Measurements from ENCODE around the gene TMEM135.

GRCh38 chr11:87252869-87253268 lies 215.1 kb downstream of the TMEM135 start:
- TF ChIP-seq CTCF (IDR thresholded peaks at IDR 0.05) (no peak), EZH2 (IDR thresholded peaks at IDR 0.05) (no peak)

All from neural progenitor cell (in vitro differentiated cells).